ENCODE measurements around the gene CFDP1.
"Not testable (repeated sequence)": the region's sequence is repeated elsewhere in the genome, so short reads cannot be mapped to it uniquely, and the experiment has no call there.

CFDP1 gene

DNA sequence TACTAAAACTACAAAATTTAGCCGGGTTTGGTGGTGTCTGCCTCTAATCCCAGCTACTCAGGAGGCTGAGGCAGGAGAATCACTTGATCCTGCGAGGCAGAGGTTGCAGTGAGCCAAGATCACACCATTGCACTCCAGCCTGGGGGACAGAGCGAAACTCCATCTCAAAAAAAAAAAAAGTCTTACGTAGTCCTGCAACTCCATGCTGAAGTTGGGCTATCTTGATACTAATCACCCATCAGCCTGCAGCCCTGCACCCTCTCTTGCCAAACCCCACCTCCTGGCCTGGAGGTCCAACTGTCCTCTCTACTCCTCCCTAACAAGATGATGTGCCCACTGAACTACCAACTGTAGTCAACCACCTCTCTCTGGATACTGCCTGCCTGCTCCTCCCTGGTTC lies 26.4 kb upstream of the CFDP1 start:
- no peak for DNase-seq (ENCODE audit: low spot score)
- 0 out of 2 replicates have a peak overlapping the region, but pooled peaks have one; percentile 4 for H3K27ac ChIP-seq
- POLR2A ChIA-PET (ENCODE audit: low non-redundant PET): no interaction called here
- CTCF ChIA-PET: no interaction called here
- TF ChIP-seq, protein P1, sequence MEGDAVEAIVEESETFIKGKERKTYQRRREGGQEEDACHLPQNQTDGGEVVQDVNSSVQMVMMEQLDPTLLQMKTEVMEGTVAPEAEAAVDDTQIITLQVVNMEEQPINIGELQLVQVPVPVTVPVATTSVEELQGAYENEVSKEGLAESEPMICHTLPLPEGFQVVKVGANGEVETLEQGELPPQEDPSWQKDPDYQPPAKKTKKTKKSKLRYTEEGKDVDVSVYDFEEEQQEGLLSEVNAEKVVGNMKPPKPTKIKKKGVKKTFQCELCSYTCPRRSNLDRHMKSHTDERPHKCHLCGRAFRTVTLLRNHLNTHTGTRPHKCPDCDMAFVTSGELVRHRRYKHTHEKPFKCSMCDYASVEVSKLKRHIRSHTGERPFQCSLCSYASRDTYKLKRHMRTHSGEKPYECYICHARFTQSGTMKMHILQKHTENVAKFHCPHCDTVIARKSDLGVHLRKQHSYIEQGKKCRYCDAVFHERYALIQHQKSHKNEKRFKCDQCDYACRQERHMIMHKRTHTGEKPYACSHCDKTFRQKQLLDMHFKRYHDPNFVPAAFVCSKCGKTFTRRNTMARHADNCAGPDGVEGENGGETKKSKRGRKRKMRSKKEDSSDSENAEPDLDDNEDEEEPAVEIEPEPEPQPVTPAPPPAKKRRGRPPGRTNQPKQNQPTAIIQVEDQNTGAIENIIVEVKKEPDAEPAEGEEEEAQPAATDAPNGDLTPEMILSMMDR (conservative IDR thresholded peaks at IDR 0.05; ENCODE audit: low read depth): no peak

DNA sequence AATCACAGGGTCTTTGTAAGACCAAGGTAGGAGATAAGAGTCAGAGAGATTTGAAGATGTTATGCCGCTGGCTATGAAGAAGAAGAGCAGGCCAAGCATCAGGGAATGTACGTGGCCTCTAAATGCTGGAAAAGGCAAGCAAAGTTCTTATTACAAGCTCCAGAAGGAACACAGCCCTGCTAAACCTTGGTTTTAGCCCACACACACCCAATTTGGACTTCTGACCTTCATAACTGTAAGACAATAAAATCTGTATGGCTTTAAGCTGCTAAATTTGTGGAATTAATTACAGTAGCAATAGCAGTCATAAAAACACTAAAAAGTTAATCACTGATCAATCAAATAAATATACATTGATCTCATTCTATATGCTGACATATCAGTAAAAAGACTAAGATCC lies 25.1 kb upstream of the CFDP1 start:
- DNase-seq (ENCODE audit: low spot score): no peak
- POLR2A ChIA-PET (ENCODE audit: low non-redundant PET): no interaction called here
- TF ChIP-seq, protein P1 (conservative IDR thresholded peaks at IDR 0.05; ENCODE audit: low read depth): no peak
- H3K27ac ChIP-seq: no peak overlapping the region
- CTCF ChIA-PET: interaction anchor here (0.9 kb wide), 1 partner anchor 259 kb away, joined by 4 read pairs; no protein-coding TSS in a partner anchor

DNA sequence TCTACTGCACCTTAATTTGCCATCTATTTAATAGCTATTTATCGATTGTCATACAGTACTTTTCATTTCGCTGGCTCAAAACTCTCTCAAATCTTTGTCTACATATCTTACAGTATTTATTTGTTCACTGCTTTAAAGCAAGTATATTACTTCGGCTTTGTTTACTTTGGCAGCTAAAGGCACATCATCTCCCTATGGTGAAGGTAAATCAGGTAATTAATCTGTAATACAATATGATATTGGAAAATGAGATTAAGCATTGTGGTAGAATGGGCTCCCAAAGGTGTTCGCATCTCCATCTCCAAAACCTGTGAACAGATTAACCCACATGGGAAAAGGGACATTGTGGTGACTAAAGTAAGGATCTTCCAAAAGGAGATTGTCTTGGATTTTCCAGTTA lies 24.7 kb upstream of the CFDP1 start:
- no peak for DNase-seq (ENCODE audit: low spot score)
- no peak overlapping the region for H3K27ac ChIP-seq
- TF ChIP-seq, protein P1 (conservative IDR thresholded peaks at IDR 0.05; ENCODE audit: low read depth): no peak
- POLR2A ChIA-PET (ENCODE audit: low non-redundant PET): no interaction called here
- CTCF ChIA-PET: interaction anchor here (0.9 kb wide), 1 partner anchor 259 kb away, joined by 4 read pairs; no protein-coding TSS in a partner anchor

DNA sequence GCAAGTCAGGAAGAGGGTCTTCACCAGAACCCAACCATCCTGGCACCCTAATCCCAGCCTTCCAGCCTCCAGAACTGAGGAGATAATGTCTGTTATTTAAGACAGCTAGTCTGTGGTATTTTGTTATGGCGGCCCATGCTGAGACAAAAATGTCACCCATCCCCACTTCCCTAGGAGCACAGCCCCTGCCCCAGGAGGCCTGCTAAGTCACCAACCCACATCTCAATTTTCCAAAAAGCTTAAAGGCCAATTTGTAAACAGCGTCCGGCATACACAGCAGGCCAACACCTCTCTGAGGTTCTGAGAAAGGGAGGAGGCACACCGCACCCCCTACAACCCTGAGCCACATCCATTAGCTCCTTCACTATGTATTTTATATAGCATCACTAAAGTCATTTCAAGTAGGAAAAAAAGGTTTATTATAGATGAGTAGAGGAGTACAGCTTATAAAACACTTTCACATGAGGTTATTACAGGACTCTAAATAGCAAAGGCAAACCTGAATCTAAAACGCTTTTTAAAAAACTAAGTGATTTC lies 24.2 kb upstream of the CFDP1 start:
- ChIA-PET CTCF (interaction anchor here (0.6 kb wide), 2 partner anchors 24 to 165 kb away, joined by 3 to 8 read pairs; no protein-coding TSS in a partner anchor), POLR2A (ENCODE audit: low non-redundant PET) (no interaction called here)
- H3K27ac ChIP-seq: no peak overlapping the region
- TF ChIP-seq, protein P1 (conservative IDR thresholded peaks at IDR 0.05; ENCODE audit: low read depth): no peak
- no peak for DNase-seq (ENCODE audit: low spot score)

DNA sequence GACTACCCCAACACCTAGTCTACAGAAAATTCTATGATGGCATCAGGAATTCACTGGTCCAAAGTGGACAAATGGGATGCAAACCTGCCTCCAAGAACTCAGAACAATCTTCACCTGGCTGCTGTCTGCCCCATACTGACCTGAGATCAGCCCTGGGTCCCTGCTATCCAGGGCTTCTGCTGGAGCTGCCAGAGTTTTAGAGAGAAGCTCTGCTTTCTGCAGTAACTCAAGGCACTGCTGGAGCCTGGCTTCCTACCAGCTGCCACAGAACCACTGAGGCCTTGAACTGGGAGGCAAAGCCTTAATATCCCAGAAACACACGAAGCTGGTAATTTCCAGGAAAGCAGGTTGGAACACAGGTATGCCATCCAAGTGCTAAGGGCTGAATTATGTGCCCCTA lies 23.7 kb upstream of the CFDP1 start:
- ChIA-PET POLR2A (ENCODE audit: low non-redundant PET) (no interaction called here), CTCF (interaction anchor here (0.6 kb wide), 2 partner anchors 23 to 165 kb away, joined by 3 to 8 read pairs; no protein-coding TSS in a partner anchor)
- TF ChIP-seq, protein P1 (conservative IDR thresholded peaks at IDR 0.05; ENCODE audit: low read depth): no peak
- H3K27ac ChIP-seq: peak overlapping the region; percentile 13; the same call in 1 of the 2 replicates
- no peak for DNase-seq (ENCODE audit: low spot score)

DNA sequence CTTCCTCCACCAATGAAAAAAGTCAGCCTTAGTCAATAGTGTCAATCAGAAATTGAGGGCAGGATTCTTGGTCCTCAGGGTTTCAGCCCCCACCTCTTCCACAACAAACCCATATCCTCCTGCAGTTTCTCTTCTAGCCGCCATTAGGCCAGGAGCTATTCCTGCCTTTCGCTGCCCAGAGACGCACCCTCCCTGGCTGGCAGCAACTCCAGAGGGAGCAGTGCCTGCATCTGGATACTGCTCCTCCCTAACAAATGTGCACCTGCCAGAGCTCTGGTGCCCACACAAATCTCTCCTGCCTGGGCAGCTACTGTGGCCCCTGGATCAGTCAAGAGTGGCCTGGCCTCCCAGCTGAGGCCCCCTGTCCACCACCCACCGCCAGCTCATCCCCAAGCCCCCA lies 23.2 kb upstream of the CFDP1 start:
- CTCF ChIA-PET; DNase-seq (ENCODE audit: low spot score); POLR2A ChIA-PET (ENCODE audit: low non-redundant PET): not testable (repeated sequence)
- H3K27ac ChIP-seq: peak overlapping the region; percentile 13; the same call in 1 of the 2 replicates

DNA sequence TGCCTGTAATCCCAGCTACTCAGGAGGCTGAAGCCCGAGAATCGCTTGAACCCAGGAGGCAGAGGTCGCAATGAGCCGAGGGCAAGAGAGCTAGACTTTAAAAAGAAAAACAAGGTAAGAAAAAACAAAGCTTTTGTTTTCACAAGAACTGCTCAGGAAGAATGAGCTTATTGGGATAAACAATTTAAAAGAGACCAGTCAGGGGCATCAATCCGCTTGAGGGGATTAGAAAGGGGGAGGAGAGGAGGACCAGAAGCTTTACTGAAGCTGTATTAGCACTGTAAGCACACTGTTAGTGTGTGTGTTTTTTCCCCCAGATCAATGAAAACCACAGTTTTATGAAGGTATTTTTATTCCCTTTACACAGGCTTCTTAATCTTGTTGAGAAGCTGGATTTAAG lies 22.4 kb upstream of the CFDP1 start:
- ChIA-PET CTCF (interaction anchor here (0.6 kb wide), 3 partner anchors 10 to 1484 kb away, joined by 3 read pairs; no protein-coding TSS in a partner anchor), POLR2A (ENCODE audit: low non-redundant PET) (no interaction called here)
- TF ChIP-seq, protein P1 (conservative IDR thresholded peaks at IDR 0.05; ENCODE audit: low read depth): no peak
- no peak overlapping the region for H3K27ac ChIP-seq
- DNase-seq (ENCODE audit: low spot score): no peak
